Rectal smooth muscle tissue (tissue), 1 donor: ENCODE data around the gene SLC45A2.

Source experiments
- H3K27ac ChIP-seq: one replicate; pipeline ENCODE4 v1.7.0; 2013; ENCODE audit warnings: low read depth, low read length, inconsistent platforms
- H3K27me3 ChIP-seq: one replicate; pipeline ENCODE4 v1.7.0; 2013; ENCODE audit warnings: low read length; ENCODE audit not compliant: control insufficient read depth, insufficient read depth
- H3K36me3 ChIP-seq: one replicate; pipeline ENCODE4 v1.7.0; 2013; ENCODE audit warnings: low read length; ENCODE audit not compliant: control insufficient read depth, insufficient read depth
- H3K4me1 ChIP-seq: one replicate; pipeline ENCODE4 v1.7.0; 2013; ENCODE audit warnings: low read length; ENCODE audit not compliant: control insufficient read depth, insufficient read depth
- H3K4me3 ChIP-seq: one replicate; pipeline ENCODE4 v1.7.0; 2013; ENCODE audit warnings: low read length
- H3K9ac ChIP-seq: one replicate; pipeline ENCODE4 v1.7.0; 2013; ENCODE audit warnings: low read length

Gene SLC45A2

GRCh38 chr5:34005211-34005610 is 20.7 kb upstream of the SLC45A2 start:
- H3K27me3 ChIP-seq = no peaks in the 10 kb centered on the region

GRCh38 chr5:34003941-34004340 is 19.4 kb upstream of the SLC45A2 start:
- H3K27ac ChIP-seq = no peak overlapping the region
- peaks cover 19% of the 10 kb centered on the region for H3K4me1 ChIP-seq

More at GRCh38 chr5:34005211-34005610, 20.7 kb upstream of the SLC45A2 start:
- Histone ChIP-seq H3K4me3 (no peak overlapping the region), H3K9ac (no peak overlapping the region), H3K4me1 (peaks cover 19% of the 10 kb centered on the region), H3K27ac (no peak overlapping the region), H3K36me3 (peaks cover 9% of the 10 kb centered on the region)

GRCh38 chr5:34002629-34003328 is 18.3 kb upstream of the SLC45A2 start:
- Histone ChIP-seq H3K27ac (no peak overlapping the region), H3K27me3 (no peaks in the 10 kb centered on the region), H3K4me3 (no peak overlapping the region), H3K9ac (no peak overlapping the region), H3K36me3 (peaks cover 9% of the 10 kb centered on the region), H3K4me1 (peaks cover 16% of the 10 kb centered on the region)

More at GRCh38 chr5:34003941-34004340, 19.4 kb upstream of the SLC45A2 start:
- Histone ChIP-seq H3K9ac (no peak overlapping the region), H3K36me3 (peaks cover 9% of the 10 kb centered on the region), H3K4me3 (no peak overlapping the region), H3K27me3 (no peaks in the 10 kb centered on the region)

- H3K4me1 ChIP-seq = peaks cover 9% of the 10 kb centered on the region
- no peaks in the 10 kb centered on the region for H3K27me3 ChIP-seq
- H3K4me3 ChIP-seq = peak overlapping the region; percentile 9
- peaks cover 10% of the 10 kb centered on the region for H3K36me3 ChIP-seq
- H3K27ac ChIP-seq = peak overlapping the region; percentile 72
- no peak overlapping the region for H3K9ac ChIP-seq
Observed at GRCh38 chr5:34001241-34001841, 16.8 kb upstream of the SLC45A2 start.

GRCh38 chr5:33999978-34000377 is 15.5 kb upstream of the SLC45A2 start:
- Histone ChIP-seq H3K27me3 (no peaks in the 10 kb centered on the region), H3K4me3 (no peak overlapping the region), H3K36me3 (peaks cover 10% of the 10 kb centered on the region), H3K9ac (no peak overlapping the region), H3K27ac (no peak overlapping the region), H3K4me1 (peaks cover 4% of the 10 kb centered on the region)

- Histone ChIP-seq H3K27ac (no peak overlapping the region), H3K36me3 (peaks cover 4% of the 10 kb centered on the region), H3K4me1 (peaks cover 4% of the 10 kb centered on the region), H3K27me3 (no peaks in the 10 kb centered on the region), H3K9ac (no peak overlapping the region), H3K4me3 (no peak overlapping the region)
Observed at GRCh38 chr5:33997331-33997983, 13.0 kb upstream of the SLC45A2 start.

- Histone ChIP-seq H3K4me1 (no peaks in the 10 kb centered on the region), H3K36me3 (peaks cover 3% of the 10 kb centered on the region), H3K9ac (no peak overlapping the region), H3K27me3 (no peaks in the 10 kb centered on the region), H3K4me3 (no peak overlapping the region), H3K27ac (no peak overlapping the region)
Observed at GRCh38 chr5:33995865-33996264, 11.4 kb upstream of the SLC45A2 start.

GRCh38 chr5:33994845-33995244 is 10.4 kb upstream of the SLC45A2 start:
- peaks cover 3% of the 10 kb centered on the region for H3K36me3 ChIP-seq
- H3K4me3 ChIP-seq = no peak overlapping the region
- H3K27ac ChIP-seq = no peak overlapping the region
- no peaks in the 10 kb centered on the region for H3K4me1 ChIP-seq
- H3K9ac ChIP-seq = no peak overlapping the region
- H3K27me3 ChIP-seq = no peaks in the 10 kb centered on the region

- Histone ChIP-seq H3K4me3 (no peak overlapping the region), H3K27ac (no peak overlapping the region), H3K4me1 (no peaks in the 10 kb centered on the region), H3K9ac (no peak overlapping the region), H3K27me3 (no peaks in the 10 kb centered on the region), H3K36me3 (peaks cover 6% of the 10 kb centered on the region)
Observed at GRCh38 chr5:33992864-33993263, 8.4 kb upstream of the SLC45A2 start.

- no peak overlapping the region for H3K9ac ChIP-seq
- peaks cover 3% of the 10 kb centered on the region for H3K36me3 ChIP-seq
- no peak overlapping the region for H3K27ac ChIP-seq
- no peaks in the 10 kb centered on the region for H3K4me1 ChIP-seq
- H3K4me3 ChIP-seq = no peak overlapping the region
- H3K27me3 ChIP-seq = no peaks in the 10 kb centered on the region
Observed at GRCh38 chr5:33985447-33985846, 954 bp upstream of the SLC45A2 start.

GRCh38 chr5:33984178-33984577 is 315 bp downstream of the SLC45A2 start:
- Histone ChIP-seq H3K27me3 (no peaks in the 10 kb centered on the region), H3K36me3 (peaks cover 3% of the 10 kb centered on the region), H3K4me1 (no peaks in the 10 kb centered on the region), H3K27ac (no peak overlapping the region), H3K4me3 (no peak overlapping the region), H3K9ac (no peak overlapping the region)

GRCh38 chr5:33981408-33982162 is 2.9 kb downstream of the SLC45A2 start:
- no peaks in the 10 kb centered on the region for H3K27me3 ChIP-seq
- H3K4me3 ChIP-seq = no peak overlapping the region
- H3K36me3 ChIP-seq = no peaks in the 10 kb centered on the region
- no peak overlapping the region for H3K27ac ChIP-seq
- H3K9ac ChIP-seq = no peak overlapping the region
- no peaks in the 10 kb centered on the region for H3K4me1 ChIP-seq
